ENCODE results near the gene CHD1.

Gene CHD1

DNA sequence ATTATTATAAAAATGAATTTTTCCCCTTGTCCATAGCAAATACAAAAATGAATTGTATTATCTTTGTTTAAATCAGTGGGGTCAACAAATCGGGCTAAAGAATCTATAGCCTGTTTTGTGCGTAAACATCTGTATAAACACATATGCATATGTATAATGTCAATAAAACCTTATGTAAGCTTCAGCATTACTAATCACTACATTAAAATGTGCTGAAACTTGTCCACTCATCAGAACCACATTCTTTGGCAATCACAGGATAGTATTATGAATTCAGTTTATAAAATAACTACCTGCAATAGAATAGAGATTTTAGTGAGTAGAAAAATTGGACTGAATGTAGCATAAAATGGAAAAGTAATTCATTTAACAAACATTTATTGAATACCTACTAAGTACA is 124.7 kb downstream of the CHD1 start:
- FAIRE-seq: no peak

Data from G401.6 (cell line).